HG02763 (cell line): ENCODE data around the gene MCAT.
A peak's percentile ranks its signal among the peaks of the same experiment; 100 is the strongest.

ENCODE experiments used
- ATAC-seq: cut with Tn5 transposase; IDR thresholded peaks from one replicate; pipeline ENCODE4 v1.9.1; 2021; ENCODE audit warnings: mild to moderate bottlenecking, moderate library complexity; ENCODE audit not compliant: unreplicated experiment

MCAT gene, protein sequence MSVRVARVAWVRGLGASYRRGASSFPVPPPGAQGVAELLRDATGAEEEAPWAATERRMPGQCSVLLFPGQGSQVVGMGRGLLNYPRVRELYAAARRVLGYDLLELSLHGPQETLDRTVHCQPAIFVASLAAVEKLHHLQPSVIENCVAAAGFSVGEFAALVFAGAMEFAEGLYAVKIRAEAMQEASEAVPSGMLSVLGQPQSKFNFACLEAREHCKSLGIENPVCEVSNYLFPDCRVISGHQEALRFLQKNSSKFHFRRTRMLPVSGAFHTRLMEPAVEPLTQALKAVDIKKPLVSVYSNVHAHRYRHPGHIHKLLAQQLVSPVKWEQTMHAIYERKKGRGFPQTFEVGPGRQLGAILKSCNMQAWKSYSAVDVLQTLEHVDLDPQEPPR

DNA sequence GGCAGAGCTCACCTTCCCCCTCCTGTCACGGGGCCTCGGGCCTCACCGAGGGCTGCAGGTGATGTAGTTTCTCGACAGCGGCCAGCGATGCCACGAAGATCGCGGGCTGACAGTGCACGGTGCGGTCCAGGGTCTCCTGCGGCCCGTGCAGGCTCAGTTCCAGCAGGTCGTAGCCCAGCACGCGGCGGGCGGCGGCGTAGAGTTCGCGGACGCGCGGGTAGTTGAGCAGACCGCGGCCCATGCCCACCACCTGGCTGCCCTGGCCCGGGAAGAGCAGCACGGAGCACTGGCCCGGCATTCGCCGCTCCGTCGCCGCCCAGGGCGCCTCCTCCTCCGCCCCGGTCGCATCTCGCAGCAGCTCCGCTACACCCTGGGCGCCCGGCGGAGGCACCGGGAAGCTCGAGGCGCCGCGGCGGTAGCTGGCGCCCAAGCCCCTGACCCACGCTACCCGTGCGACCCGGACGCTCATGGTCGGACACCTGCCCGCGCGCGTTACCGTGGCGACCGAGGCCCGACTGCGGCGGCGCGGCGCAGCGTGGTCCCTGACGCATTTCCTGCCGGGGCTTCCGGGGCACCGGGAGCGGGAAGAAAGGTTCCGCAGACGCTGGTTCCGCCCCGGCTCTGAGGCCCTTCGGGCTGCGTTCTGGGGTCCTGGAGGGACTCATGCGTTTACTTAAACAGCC, at the start of gene MCAT:
Gene MCAT (minus strand): TSS at position 519 of the 683 bp plus-strand sequence. CDS start 50 bp downstream, at position 469.
- peak; percentile 79 for ATAC-seq

DNA sequence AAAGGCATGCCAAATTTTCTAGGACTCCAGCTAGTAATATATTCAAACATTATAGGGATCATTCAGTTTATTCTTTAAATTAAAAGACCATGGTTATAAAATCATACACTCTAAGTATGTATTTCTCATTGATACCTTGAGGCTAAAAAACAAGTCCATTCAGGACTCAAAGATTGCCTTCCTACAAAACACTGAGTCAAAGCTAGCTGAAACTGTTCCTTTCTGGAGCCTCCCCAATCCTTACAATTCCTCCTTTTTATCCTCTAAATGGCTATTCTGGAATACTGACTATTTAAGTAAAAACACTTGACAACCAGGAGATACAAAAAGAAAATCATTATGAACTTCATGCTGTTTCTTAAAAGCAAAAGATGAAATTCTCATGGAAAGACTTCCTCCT, 48.6 kb upstream of the MCAT start:
- ATAC-seq: no peak

DNA sequence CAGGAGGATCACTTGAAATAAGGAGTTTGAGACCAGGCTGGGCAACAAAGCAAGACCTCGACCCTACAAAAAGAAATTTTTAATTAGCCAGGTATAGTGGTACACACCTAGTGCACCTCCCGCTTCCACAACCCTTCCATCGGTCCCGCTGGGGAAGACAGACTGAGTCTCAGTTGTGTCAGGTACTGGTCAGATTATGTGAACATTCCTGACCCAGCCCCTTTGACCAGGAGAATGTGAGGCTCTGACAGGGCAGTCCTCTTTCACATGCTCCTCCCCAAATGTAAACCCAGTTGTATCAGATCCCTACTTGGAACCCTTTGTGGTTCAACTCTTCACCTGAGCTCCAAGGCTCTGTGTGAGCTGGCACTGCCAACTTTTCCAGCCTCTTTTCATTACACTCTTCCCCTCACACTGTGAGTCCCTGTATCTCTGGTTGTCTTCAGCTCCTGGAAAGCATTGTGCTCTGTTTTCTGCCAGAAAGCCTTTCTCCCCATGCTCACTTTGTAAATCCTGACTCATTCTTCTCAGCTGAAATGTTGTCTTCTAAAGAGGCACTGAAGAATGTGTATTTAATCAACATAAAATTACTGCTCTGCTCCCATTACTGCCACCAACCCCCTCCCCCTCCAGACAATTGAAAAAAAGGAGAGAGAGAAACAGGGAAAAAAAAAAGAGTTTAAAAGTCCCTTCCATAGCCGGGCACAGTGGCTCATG, 45.8 kb upstream of the MCAT start:
- ATAC-seq: no peak

DNA sequence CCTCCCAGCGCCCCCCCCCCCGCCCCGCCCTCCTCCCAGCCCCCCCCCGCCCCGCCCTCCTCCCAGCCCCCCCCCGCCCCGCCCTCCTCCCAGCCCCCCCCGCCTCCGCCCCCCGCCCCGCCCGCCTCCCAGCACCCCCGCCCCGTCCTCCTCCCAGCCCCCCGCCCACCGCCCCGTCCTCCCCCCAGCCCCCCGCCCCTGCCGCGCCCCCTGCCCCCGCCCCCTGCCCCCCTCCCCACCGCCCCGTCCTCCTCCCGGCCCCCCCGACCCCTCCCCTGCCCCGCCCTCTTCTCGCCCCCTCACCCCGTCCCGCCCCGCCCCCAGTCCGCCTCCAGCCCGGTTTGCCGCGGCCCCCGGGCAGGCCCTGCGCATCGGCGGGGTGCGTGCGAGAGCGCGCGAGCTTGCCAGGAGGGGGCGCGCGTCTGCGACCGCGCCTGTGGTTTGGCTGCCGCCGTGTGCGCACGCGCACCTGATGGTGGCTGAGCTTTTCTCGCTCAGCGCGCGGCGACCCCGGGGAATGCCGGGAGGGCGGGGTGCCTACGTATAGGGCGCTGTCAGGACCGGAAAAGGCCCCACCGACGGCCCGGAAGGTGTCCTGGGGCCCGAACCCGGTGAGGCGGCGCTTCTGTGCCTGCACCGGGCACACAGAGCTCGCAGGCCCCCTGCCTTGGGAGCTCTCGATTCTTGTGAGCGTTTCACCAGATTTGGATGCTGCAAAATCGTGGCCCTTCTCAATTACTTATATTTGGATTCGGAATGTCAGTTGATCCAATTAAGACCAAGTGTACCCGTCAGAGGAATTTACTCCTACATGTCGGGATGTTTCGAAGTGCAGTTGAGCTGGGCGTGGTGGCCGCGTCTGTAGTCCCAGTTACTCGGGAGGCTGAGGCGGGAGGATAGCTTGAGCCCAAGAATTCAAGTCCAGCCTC, 44.2 kb upstream of the MCAT start:
- ATAC-seq: peak; percentile 78

DNA sequence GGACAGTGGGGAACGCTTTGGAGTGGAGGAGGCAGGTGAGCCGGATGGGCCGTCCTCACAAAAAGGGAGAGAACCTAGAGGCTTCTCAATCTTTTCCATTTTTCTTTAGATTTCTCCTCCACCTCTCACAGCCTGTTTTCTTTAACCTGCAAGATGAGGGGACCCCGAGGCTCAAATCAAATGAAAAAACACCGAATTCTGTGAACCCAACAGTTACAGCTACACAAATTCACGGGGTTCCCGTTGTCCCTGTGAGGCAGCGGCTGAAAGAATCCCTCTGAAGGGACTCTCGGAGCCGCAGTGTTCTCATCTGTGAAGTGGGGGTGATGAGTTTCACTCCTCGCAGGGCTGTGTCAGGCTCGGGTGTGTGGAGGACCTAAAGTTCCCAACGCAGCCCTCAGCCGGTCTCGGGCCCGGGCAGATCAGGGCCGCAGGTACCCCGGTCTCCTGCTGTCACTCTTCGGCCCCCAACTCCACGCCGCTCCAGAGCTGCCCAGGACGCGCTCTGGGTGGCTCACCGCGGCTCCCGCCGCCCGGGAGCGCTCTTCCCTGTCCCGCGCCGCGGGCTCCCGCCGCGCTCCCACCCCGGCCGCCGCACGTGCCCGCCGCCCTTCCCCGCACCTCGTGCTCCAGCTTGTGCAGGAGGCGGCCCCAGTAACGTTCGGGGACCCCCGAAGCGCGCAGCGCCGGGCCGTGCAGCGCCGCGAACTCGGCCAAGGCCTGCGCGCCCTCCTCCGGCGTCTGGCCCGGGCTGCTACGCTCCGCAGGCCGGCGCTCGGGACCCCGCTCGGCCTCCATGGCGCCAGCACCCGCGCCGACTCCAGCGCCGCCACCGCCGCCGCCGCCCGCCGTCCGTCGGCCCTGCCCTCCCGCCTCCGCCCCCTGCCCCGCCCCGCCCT, 43.3 kb upstream of the MCAT start, which contains the start of gene TTLL12:
Gene TTLL12 (minus strand): TSS at position 863 of the 899 bp plus-strand sequence. CDS start 65 bp downstream, at position 798.
- peak; percentile 55 for ATAC-seq

DNA sequence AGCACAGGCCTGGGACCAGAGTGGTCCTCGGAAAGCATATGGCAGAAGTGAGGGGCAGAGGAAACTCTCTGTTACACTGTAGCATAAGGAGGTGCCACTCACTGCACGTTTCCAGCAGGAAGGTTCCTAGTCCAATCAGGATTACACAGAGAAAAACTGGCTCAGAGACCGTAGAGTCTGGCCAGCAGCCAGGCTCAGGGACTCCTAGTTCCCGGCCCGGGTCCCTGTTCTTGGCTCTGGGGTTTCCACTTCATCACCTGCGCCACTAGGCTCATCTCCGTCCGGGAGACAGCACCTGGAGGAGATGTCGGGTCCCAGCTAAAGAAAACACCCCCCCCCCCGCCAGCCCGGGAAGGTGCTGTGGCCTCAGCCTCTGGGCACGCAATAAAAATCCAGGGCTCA, 42.7 kb upstream of the MCAT start:
- ATAC-seq: no peak

DNA sequence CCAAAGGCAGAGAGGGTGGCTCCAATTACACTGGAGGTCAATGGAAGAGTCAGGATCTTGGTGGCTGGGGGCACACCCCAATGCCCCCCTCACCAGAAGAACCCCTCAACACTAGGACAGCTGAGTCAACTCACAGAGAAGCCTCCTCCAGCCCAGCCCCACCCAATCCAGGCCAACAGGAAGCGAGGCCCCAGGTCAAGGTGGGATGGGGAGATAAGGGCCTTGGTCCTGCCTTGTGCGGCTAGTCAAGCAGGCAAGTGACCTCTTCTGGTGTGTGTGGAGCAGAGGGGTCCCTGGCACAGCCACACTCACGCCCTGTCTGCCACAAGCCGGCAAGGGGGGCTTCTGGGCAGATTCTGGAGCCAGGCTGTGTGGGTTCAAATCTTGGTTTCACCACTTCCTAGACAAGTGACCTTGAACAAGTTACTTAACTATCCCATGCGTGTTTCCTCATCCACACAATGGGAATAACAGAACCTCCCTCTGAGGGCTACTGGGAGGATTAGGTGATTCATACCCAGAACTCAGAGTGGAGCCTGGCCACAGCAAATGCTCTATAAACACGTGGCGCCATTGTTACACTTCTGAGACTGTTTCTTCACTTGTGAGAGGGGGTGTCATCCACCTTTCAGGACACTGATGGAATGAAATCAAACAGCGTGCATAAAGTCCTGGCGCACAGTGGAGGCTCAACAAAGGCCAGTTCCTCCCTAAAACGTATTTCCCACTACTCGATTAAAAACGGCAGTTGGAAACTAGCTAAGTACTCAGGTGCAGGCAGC, 40.5 kb upstream of the MCAT start:
- ATAC-seq: no peak

DNA sequence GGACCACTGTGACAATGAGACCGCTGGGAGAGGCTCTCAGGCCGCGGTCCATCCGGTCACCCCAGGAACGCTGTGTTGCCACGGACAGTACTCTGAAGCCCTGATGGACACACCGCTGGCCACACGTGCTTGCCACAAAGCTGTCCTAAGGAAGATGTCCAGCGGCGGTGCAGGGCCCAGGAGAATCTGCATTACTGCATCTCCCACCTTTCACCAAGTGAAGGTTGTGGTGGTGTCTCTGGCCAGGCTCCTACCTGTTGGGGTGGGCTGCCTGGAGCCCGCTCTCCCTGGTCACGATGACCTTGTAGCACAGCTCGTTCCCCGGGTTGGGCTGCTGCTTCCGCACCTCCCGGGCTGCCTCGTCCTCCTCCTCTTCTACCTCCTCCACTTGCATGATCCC, 39.5 kb upstream of the MCAT start:
- no peak for ATAC-seq

DNA sequence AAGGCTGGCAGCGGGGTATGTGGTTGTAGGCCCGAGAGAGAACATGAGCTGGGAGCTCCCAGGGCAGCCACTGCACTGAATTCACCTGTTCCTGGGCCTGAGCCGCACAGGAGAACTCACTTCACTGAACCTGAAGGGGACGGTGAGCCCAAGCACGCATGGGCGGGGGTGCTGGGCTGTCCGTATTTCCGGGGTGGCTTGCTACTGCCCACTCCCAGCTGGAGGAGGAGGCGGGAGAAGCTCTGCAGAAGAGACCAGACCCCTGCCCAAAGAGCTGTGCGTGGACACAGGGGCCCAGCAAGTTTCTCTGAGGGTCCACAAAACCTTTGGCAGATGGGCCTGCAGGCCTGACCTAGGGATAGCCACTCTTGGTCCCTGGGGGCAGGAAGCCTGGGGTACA, 38.9 kb upstream of the MCAT start:
- no peak for ATAC-seq

DNA sequence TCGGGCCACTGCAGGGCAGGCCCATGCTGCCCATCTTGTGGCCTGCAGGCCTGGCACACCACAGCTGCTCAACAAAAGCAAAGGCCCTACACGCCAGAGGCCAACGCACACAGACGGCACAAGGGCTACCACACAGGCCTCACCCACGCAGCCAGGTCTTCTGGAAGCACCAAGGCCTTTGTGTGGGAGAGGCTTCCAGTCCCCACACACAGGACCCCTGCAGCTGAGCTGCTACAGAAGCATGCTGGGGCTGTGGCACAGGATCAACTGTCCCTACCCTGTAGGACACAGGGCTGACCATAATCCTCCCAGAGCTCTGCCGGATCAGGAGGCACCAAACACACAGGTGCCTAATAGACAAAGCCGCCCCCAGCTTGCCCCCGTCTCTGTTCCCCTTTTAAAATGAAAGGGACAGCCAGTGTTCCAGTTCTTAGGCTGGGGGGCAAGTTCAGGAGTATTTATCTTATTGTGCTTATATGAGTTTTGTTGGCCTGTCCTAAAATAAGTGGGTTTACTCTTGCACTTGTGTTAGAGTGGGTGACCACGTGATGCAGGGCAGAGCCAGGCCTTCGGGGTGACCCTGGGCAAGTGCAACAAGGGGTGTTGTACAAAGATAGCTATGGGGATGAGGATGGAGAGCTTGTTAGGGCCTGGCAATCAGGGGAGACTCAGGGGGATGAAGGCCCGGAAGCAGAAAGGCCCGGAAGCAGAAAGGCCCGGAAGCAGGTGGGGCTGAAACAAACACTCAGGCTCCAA, 38.3 kb upstream of the MCAT start:
- no peak for ATAC-seq

DNA sequence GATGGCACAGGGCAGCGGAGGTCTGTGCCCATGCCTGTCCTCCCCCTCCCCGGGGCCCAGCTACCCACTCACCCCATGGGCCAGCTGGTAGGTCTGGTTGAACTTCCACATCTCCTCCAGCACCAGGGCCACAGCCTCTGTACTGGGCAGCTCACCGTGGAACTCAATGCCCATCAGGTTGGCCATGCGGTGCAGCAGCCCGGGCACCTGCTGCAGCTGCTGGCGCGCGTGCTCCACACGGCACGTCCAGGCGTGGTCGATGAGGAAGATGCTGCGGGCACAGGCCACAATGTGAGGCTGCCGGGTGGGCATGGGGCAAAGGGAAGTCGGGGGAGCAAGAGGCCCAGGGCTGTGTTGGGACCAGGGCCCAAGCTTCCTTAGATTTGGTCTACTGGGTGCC, 37.5 kb upstream of the MCAT start:
- no peak for ATAC-seq

DNA sequence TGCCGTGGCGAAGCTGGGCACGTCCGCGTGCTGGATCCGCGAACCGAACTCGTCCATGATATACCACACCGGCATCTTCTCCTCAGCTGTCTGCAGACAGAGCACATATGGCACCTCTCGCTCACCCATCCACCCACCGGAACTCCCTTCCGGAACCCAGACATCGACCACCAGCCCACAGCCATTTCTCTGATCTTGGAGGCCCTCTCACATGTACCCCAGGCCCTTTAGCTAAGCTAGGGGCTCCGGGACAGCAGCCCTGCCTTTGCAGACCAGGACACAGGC, 36.7 kb upstream of the MCAT start:
- no peak for ATAC-seq

DNA sequence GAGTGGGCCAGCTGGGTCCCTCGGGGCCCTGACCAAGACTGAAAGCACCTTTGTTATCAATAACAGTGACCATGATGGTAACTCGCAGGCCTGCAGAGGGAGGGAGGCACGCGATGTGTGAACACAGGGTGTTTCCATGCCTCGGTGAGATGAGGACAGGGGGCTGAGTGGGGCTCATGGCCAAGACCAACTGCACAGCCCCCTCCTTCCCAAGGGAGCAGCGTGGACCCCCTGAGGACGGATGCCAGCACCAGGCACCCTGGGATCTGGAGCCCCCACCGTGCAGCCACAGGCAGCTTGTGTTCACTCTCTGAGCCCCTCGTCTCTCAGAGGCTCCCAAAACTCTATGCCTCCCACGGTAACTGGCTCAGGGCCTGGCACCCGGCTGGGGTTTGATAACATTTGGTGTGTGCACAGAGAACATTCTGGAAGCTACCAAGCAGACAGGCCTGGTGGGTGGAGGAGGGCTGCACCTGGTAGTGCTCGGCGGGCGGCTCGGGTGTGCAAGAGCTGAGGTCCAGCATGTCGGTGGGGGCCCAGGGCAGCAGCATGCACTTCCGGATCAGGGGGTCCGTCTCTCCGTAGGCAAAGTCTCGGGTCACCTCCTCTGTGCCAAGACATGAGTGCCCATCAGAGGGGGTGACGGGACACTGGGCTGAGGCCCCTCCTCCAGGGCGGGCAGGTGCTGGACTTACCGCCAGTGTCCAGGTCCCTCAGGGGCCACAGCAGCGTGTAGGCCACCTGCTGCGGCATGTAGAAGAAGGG, 36.1 kb upstream of the MCAT start:
- no peak for ATAC-seq

DNA sequence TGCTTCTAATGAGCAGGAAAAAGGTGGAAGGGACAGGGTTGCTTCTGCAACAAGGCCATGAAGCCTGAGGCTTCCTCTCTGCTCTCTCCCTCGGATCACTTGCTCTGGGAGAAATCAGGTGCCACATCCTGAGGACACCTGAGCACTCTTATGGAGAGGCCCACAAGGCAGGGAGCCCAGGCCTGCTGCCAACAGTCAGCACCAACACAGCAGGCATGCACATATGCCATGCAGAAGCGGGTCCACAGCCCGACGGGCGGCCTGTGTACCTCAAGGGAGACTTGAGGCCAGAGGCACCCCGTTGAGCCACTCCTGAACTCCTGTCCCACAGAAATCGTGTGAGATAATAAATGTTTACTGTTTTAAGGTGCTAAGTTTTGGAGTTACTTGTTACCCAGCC, 34.3 kb upstream of the MCAT start:
- ATAC-seq: no peak

DNA sequence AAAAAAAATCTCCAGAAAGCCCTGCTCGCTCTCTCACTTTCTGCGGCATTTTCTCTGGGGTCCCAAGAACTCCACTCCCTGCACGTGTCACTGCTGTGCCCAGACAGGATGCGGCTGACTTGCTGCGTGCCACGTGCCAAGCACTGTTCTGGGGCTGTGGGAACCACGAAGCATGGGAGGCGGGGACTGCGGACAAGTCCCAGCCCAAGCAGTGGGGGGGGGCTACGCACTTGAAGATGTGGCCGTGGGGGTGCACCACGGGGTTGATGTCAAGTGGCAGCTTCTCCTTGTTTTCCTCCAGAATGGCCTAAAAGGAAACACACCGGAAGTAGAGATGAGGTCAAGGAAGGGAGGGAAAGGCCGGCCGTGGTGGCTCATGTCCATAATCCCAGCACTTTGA, 32.9 kb upstream of the MCAT start:
- no peak for ATAC-seq

DNA sequence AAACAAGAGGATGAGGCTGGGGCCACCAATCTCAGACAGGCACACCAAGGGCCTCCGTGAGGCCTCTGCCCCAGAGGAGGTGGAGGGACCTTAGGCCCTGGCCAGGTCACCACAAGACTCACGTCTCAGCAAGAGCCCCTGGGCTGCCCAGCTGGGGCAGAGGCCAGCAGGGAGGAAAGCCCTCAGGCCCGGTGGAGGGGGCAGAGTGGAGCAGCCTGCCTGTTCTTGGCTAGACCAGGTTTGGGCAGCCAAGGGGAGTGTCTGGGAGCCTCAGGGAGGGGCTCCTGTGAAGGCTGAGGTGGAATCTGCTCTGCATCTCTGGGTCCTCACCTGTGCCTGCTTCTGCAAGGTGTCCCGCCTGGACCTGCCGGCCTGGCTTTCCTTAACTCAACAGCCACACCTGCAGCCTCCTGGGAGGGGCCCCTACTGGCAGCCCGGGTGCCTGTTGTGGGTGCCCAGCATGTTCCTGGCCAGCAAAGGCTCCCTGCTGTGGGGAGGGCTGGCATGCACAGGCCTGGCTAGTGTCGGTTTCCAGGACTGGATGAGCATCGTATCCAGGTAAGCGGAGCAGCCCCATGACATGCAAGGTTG, 31.8 kb upstream of the MCAT start:
- no peak for ATAC-seq
